Measurements from ENCODE around the gene LRP1. TPM values are rescaled to one million over a fixed set of nuclear protein-coding genes. Genes with fewer than 3 reads are reported as not detected.
A peak's percentile ranks its signal among the peaks of the same experiment; 100 is the strongest.

The LRP1 gene
- total and polyA plus RNA-seq, 5 experiments from 2014 or later, result 0.51 to 6.0 (median 2.7) TPM; not detected in 1

GRCh38 chr12:57210461-57210860 lies 82.2 kb downstream of the LRP1 start:
- Mint-ChIP-seq H3K4me1 (peaks cover 19 to 24% (median 23%) of the 10 kb centered on the region in 4 donors), H3K36me3 (peaks cover 0 to 2% (median 0%) of the 10 kb centered on the region in 3 donors), H3K27me3 (peaks cover 20 to 28% (median 23%) of the 10 kb centered on the region in 5 donors), H3K4me3 (no peak overlapping the region), H3K27ac (no peak overlapping the region), H3K9me3 (no peaks in the 10 kb centered on the region)
- ATAC-seq (no peak), DNase-seq (no peak)
- POLR2A ChIA-PET, result no interaction called here

- peaks cover 24 to 30% (median 30%) of the 10 kb centered on the region in 4 donors for H3K4me1 Mint-ChIP-seq
- no peaks in the 10 kb centered on the region for H3K9me3 Mint-ChIP-seq
- H3K27me3 Mint-ChIP-seq, result peaks cover 25 to 34% (median 29%) of the 10 kb centered on the region in 5 donors
- POLR2A ChIA-PET, result no interaction called here
- DNase-seq, result no peak
- ATAC-seq, result no peak
- no peak overlapping the region for H3K27ac Mint-ChIP-seq
- peaks cover 0 to 2% (median 0%) of the 10 kb centered on the region in 3 donors for H3K36me3 Mint-ChIP-seq
- H3K4me3 Mint-ChIP-seq, result no peak overlapping the region
Measured at GRCh38 chr12:57210926-57211692, 82.8 kb downstream of the LRP1 start.

- Mint-ChIP-seq H3K36me3 (peaks cover 0 to 2% (median 0%) of the 10 kb centered on the region in 3 donors), H3K27ac (peak overlapping the region in 1 of 10 donors; percentile 13), H3K4me1 (peaks cover 24 to 31% (median 31%) of the 10 kb centered on the region in 4 donors), H3K27me3 (peaks cover 25 to 38% (median 29%) of the 10 kb centered on the region in 5 donors), H3K4me3 (no peak overlapping the region), H3K9me3 (no peaks in the 10 kb centered on the region)
- DNase-seq, result no peak
- POLR2A ChIA-PET, result interaction anchor here (5.1 kb wide), 1 partner anchor 29 kb away, joined by 72 read pairs; a partner anchor contains a TSS
- no peak for ATAC-seq
Measured at GRCh38 chr12:57211791-57212700, 83.8 kb downstream of the LRP1 start.

- DNase-seq, result no peak
- Mint-ChIP-seq H3K9me3 (no peaks in the 10 kb centered on the region), H3K36me3 (peaks cover 0 to 2% (median 0%) of the 10 kb centered on the region in 3 donors), H3K27me3 (peaks cover 29 to 44% (median 34%) of the 10 kb centered on the region in 5 donors), H3K4me3 (no peak overlapping the region), H3K4me1 (peaks cover 28 to 37% (median 36%) of the 10 kb centered on the region in 4 donors), H3K27ac (peak overlapping the region in 1 of 10 donors; percentile 13)
- POLR2A ChIA-PET, result interaction anchor here (4.7 to 5.1 kb wide), 2 partner anchors 17 to 28 kb away, joined by 28 to 72 read pairs; partner anchors contain the start of gene SHMT2
- ATAC-seq, result no peak
Measured at GRCh38 chr12:57212701-57213057, 84.4 kb downstream of the LRP1 start.

GRCh38 chr12:57213058-57213715 lies 84.9 kb downstream of the LRP1 start:
- peaks cover 28 to 41% (median 39%) of the 10 kb centered on the region in 4 donors for H3K4me1 Mint-ChIP-seq
- H3K27me3 Mint-ChIP-seq, result peaks cover 32 to 49% (median 40%) of the 10 kb centered on the region in 5 donors
- H3K9me3 Mint-ChIP-seq, result no peaks in the 10 kb centered on the region
- ATAC-seq, result peak; percentile 62 to 73
- peak overlapping the region in 7 of 10 donors; percentile 2 to 47 (median 39) for H3K4me3 Mint-ChIP-seq
- H3K36me3 Mint-ChIP-seq, result peaks cover 0 to 2% (median 0%) of the 10 kb centered on the region in 3 donors
- peak; percentile 74 to 89 (median 84) for DNase-seq
- H3K27ac Mint-ChIP-seq, result peak overlapping the region in 4 of 10 donors; percentile 8 to 86 (median 56)
- POLR2A ChIA-PET, result interaction anchor here (0.6 to 5.1 kb wide), 7 partner anchors 10 to 1396 kb away, joined by 3 to 72 read pairs (median 3); partner anchors contain the start of genes SARNP, SHMT2 and STAT6

- no peak for DNase-seq
- no peaks in the 10 kb centered on the region for H3K9me3 Mint-ChIP-seq
- no peak for ATAC-seq
- H3K4me3 Mint-ChIP-seq, result peak overlapping the region in 6 of 10 donors; percentile 5 to 60 (median 41)
- peak overlapping the region in 3 of 10 donors; percentile 8 to 86 (median 74) for H3K27ac Mint-ChIP-seq
- POLR2A ChIA-PET, result interaction anchor here (0.6 to 5.1 kb wide), 7 partner anchors 9 to 1396 kb away, joined by 3 to 72 read pairs (median 3); partner anchors contain the start of genes SARNP, SHMT2 and STAT6
- peaks cover 38 to 56% (median 46%) of the 10 kb centered on the region in 5 donors for H3K27me3 Mint-ChIP-seq
- peaks cover 29 to 45% (median 40%) of the 10 kb centered on the region in 4 donors for H3K4me1 Mint-ChIP-seq
- peaks cover 0 to 2% (median 0%) of the 10 kb centered on the region in 3 donors for H3K36me3 Mint-ChIP-seq
Measured at GRCh38 chr12:57213763-57214397, 85.6 kb downstream of the LRP1 start.

GRCh38 chr12:57214398-57214781 lies 86.1 kb downstream of the LRP1 start:
- peaks cover 41 to 61% (median 52%) of the 10 kb centered on the region in 5 donors for H3K27me3 Mint-ChIP-seq
- POLR2A ChIA-PET, result interaction anchor here (1.0 to 5.1 kb wide), 3 partner anchors 15 to 103 kb away, joined by 3 to 72 read pairs (median 28); partner anchors contain the start of genes SHMT2 and STAT6
- peak overlapping the region in 2 of 10 donors; percentile 74 to 86 for H3K27ac Mint-ChIP-seq
- H3K9me3 Mint-ChIP-seq, result no peaks in the 10 kb centered on the region
- DNase-seq (peak in 9 of 10 donors; percentile 39 to 80 (median 62)), ATAC-seq (peak; percentile 55 to 61)
- peaks cover 0 to 2% (median 0%) of the 10 kb centered on the region in 3 donors for H3K36me3 Mint-ChIP-seq
- H3K4me1 Mint-ChIP-seq, result peaks cover 29 to 45% (median 41%) of the 10 kb centered on the region in 4 donors
- peak overlapping the region in 9 of 10 donors; percentile 39 to 74 (median 57) for H3K4me3 Mint-ChIP-seq

- H3K4me3 Mint-ChIP-seq, result peak overlapping the region in 8 of 10 donors; percentile 7 to 81 (median 70)
- POLR2A ChIA-PET, result interaction anchor here (1.1 to 5.1 kb wide), 3 partner anchors 15 to 26 kb away, joined by 3 to 72 read pairs (median 28); partner anchors contain the start of gene SHMT2
- H3K9me3 Mint-ChIP-seq, result no peaks in the 10 kb centered on the region
- ATAC-seq, result no peak
- H3K36me3 Mint-ChIP-seq, result peaks cover 0 to 2% (median 0%) of the 10 kb centered on the region in 3 donors
- DNase-seq, result no peak
- H3K4me1 Mint-ChIP-seq, result peaks cover 29 to 48% (median 46%) of the 10 kb centered on the region in 4 donors
- H3K27ac Mint-ChIP-seq, result peak overlapping the region in 4 of 10 donors; percentile 24 to 68 (median 58)
- H3K27me3 Mint-ChIP-seq, result peaks cover 44 to 68% (median 57%) of the 10 kb centered on the region in 5 donors
Measured at GRCh38 chr12:57215065-57215464, 86.8 kb downstream of the LRP1 start.

- Mint-ChIP-seq H3K4me3 (peak overlapping the region; percentile 47 to 81 (median 74)), H3K27ac (peak overlapping the region in 4 of 10 donors; percentile 24 to 68 (median 66)), H3K9me3 (no peaks in the 10 kb centered on the region), H3K27me3 (peaks cover 44 to 74% (median 60%) of the 10 kb centered on the region in 5 donors), H3K4me1 (peaks cover 31 to 51% (median 48%) of the 10 kb centered on the region in 4 donors), H3K36me3 (peaks cover 0 to 2% (median 0%) of the 10 kb centered on the region in 3 donors)
- ATAC-seq (peak; percentile 12 to 32), DNase-seq (peak in 2 of 10 donors; percentile 38 to 39)
- POLR2A ChIA-PET, result interaction anchor here (1.1 to 5.1 kb wide), 3 partner anchors 14 to 25 kb away, joined by 3 to 72 read pairs (median 28); partner anchors contain the start of gene SHMT2
Measured at GRCh38 chr12:57215668-57216013, 87.4 kb downstream of the LRP1 start.

GRCh38 chr12:57216014-57216911 lies 88.0 kb downstream of the LRP1 start, which contains the start of gene NXPH4:
Gene NXPH4 (plus strand): TSS chr12:57216794. CDS start chr12:57216970, 176 bp downstream.
- DNase-seq (peak in 6 of 10 donors; percentile 28 to 73 (median 46)), ATAC-seq (peak; percentile 9 to 31)
- Mint-ChIP-seq H3K36me3 (peaks cover 0 to 6% (median 0%) of the 10 kb centered on the region in 3 donors), H3K4me3 (peak within 1 kb of the TSS; percentile 66 to 90 (median 86)), H3K9me3 (no peaks in the 10 kb centered on the region), H3K4me1 (peaks cover 36 to 57% (median 54%) of the 10 kb centered on the region in 4 donors), H3K27me3 (peaks cover 47 to 80% (median 66%) of the 10 kb centered on the region in 5 donors), H3K27ac (peak within 1 kb of the TSS in 5 of 10 donors; percentile 35 to 90 (median 68))
- POLR2A ChIA-PET, result interaction anchor here (1.1 to 5.1 kb wide), 3 partner anchors 13 to 24 kb away, joined by 3 to 72 read pairs (median 28); partner anchors contain the start of gene SHMT2

All from naive thymus-derived CD8-positive, alpha-beta T cell (primary cell).